Superior temporal gyrus (tissue), 1 donor: ENCODE results near the gene ZNF513.
"Not testable (repeated sequence)": the region's sequence is repeated elsewhere in the genome, so short reads cannot be mapped to it uniquely, and the experiment has no call there.

Experiments
- DNase-seq: peaks from one replicate; pipeline ENCODE4 v3.0.0-alpha.2; 2016; ENCODE audit errors: extremely low spot score

ZNF513 gene

GRCh38 chr2:27356056-27356381 lies 24.5 kb downstream of the ZNF513 start:
- peak; percentile 11 for DNase-seq

DNA sequence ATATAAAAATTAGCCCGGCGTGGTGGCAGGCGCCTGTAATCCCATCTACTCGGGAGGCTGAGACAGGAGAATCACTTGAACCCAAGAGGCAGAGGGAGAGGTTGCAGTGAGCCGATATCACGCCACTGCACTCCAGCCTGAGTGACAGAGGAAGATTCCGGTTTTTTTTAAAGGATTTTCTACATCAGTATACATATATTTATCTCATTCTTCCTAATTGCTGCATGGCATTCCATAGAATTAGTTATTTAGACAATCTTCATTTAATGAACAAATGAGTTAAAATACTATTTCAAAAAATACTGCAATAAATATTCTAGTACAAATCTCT lies 26.0 kb downstream of the ZNF513 start:
- DNase-seq, result no peak

- no peak for DNase-seq
These were observed 26.6 kb downstream of the ZNF513 start for GRCh38 chr2:27353762-27354596.

DNA sequence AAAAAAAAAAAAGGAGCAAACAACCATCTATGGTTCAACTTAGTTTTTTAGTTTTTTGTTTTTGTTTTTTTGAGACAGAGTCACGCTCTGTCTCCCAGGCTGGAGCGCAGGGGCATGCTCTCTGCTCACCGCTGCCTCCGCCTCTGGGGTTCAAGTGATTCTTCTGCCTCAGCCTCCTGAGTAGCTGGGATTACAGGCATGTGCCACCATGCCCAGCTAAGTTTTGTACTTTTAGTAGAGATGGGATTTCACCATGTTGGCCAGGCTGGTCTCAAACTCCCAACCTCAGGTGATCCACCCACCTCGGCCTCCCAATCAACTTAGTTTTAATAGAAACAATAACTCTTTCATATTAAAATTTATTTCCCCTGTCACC lies 27.2 kb downstream of the ZNF513 start:
- DNase-seq, result not testable (repeated sequence)

- DNase-seq, result no peak
These were observed 28.5 kb downstream of the ZNF513 start for GRCh38 chr2:27351802-27352598.

DNA sequence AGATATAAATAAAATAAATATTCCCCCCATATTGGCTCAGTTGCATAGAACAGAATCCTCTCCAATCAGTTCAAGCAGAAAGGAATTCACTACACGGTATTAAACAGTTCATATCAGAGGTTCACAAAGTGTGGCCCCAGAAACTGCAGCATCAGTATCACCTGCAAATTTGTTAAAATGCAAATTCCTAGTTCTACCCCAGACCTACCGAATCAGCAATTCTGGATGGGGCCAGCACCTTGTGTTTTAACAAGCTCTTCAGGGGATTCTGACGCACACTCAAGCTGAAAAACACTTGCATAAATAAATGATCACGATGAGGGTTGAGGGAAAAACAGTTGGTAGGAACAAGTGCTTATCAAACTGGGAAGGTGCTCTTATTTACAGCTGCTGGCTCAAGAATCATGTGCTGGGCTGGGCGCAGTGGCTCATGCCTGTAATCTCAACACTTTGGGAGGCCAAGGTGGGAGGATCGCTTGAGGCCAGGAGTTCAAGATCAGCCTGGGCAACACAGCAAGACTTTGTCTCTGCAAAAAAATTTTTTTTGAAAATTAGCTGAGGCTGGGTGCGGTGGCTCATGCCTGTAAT lies 30.3 kb downstream of the ZNF513 start:
- DNase-seq, result no peak

DNA sequence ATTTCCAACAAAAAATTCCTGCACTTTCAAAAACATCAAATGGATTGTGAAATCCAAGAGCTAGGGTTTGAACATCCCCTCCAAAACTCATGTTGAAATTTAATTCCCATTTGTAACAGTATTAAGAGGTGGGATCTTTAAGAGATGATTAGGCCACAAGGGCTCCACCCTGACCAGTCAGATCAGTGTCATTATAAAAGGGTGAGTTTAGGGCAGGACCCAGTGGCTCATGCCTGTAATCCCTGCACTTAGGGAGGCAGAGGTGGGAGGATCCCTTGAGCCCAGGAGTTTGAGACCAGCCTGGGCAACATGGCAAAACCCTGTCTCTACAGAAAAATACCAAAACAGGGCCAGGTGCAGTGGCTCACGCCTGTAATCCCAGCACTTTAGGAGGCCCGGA lies 32.9 kb downstream of the ZNF513 start:
- DNase-seq, result no peak

GRCh38 chr2:27336173-27336572 lies 44.4 kb downstream of the ZNF513 start:
- DNase-seq, result no peak

- DNase-seq, result no peak
These were observed 45.2 kb downstream of the ZNF513 start for GRCh38 chr2:27335311-27335710.
